HCT116 (cell line): ENCODE data around the gene STK25. TPM values are rescaled to one million over a fixed set of nuclear protein-coding genes. Genes with fewer than 3 reads are reported as not detected.
"Not testable (repeated sequence)": the region's sequence is repeated elsewhere in the genome, so short reads cannot be mapped to it uniquely, and the experiment has no call there.

ENCODE experiments used
- ATAC-seq: fragments of 200-7000 bp; cut with Tn5 transposase; 2 replicates; pipeline ENCODE4 v1.9.1; 2020; ENCODE audit warnings: mild to moderate bottlenecking, moderate library complexity
- BruUV-seq: library from RNA; stranded (reverse); fragments of 400-500 nt; replicated peaks from 2 replicates; lab custom pipeline; 2021; lab: Mats Ljungman, UMichigan
- CTCF ChIA-PET: fragments of 300-600 bp; sonication (Branson Sonifier 250); formaldehyde crosslinking; loops from one replicate; lab custom pipeline; 2021; ENCODE audit warnings: antibody characterized with exemption; lab: Charles Lee
- POLR2A ChIA-PET: fragments of 300-600, 350-600 bp; sonication (Branson Sonifier 250); formaldehyde crosslinking; loops from one replicate; lab custom pipeline; 2021; ENCODE audit warnings: antibody characterized with exemption; lab: Charles Lee
- RAD21 ChIA-PET, 2 experiments: fragments of 300-600 bp; sonication (Branson Sonifier 250); formaldehyde crosslinking; loops; one replicate each; lab custom pipeline; 2023; ENCODE audit warnings: low total read pairs in 2 of 2; ENCODE audit not compliant: uncharacterized antibody in 2 of 2, unreplicated experiment in 2 of 2, low non-redundant PET in 1 of 2; lab: Charles Lee
- DNase-seq: peaks from one replicate; pipeline ENCODE4 v3.0.0-alpha.2; 2010; ENCODE audit warnings: low read depth, low spot score
- H2AFZ ChIP-seq: fragments of 200-600 bp; shearing (Covaris generic), sonication (generic); 2 replicates; pipeline ENCODE4 v1.6.1; 2017; ENCODE audit warnings: low read depth, mixed run types, mixed read lengths, antibody characterized with exemption, low read length; ENCODE audit not compliant: poor library complexity, severe bottlenecking
- H3K27ac ChIP-seq: 2 replicates; pipeline ENCODE4 v1.5.1; 2012; ENCODE audit warnings: low read depth, low read length
- H3K27me3 ChIP-seq: fragments of 200-600 bp; sonication (generic); 2 replicates; pipeline ENCODE4 v1.6.1; 2016; ENCODE audit warnings: mixed run types, low read length, mixed read lengths; ENCODE audit not compliant: insufficient read depth
- H3K36me3 ChIP-seq, 2 experiments: fragments of 200-500 bp in 1 of 2; fragments of 200-600 bp in 1 of 2; sonication (Bioruptor generic) in 1 of 2; sonication (generic) in 1 of 2; 2 replicates each; pipeline versions ENCODE4 v1.5.1 to v1.6.1; 2014 to 2016; ENCODE audit warnings: low read length in 2 of 2, inconsistent platforms in 1 of 2, mixed read lengths in 1 of 2, mixed run types in 1 of 2; ENCODE audit not compliant: insufficient read depth in 2 of 2, control insufficient read depth in 1 of 2
- H3K4me1 ChIP-seq, 2 experiments: fragments of 200-600 bp in 1 of 2; sonication (generic) in 1 of 2; 2 replicates each; pipeline versions ENCODE4 v1.5.1 to v1.6.1; 2012 to 2017; ENCODE audit warnings: low read length in 2 of 2, inconsistent platforms in 1 of 2, mild to moderate bottlenecking in 1 of 2, mixed read lengths in 1 of 2, mixed run types in 1 of 2, moderate library complexity in 1 of 2; ENCODE audit not compliant: insufficient read depth in 2 of 2, control insufficient read depth in 1 of 2
- H3K4me2 ChIP-seq: fragments of 200-600 bp; sonication (generic); 2 replicates; pipeline ENCODE4 v1.6.1; 2017; ENCODE audit warnings: mixed run types, low read length, mixed read lengths
- H3K4me3 ChIP-seq, 2 experiments: fragments of 200-600 bp in 1 of 2; sonication (generic) in 1 of 2; replicated peaks in 1 of 2; 2 replicates each; pipeline ENCODE4 v1.5.1; 2011 to 2016; ENCODE audit warnings: low read length in 2 of 2, control low read depth in 1 of 2, low read depth in 1 of 2, mild to moderate bottlenecking in 1 of 2, mixed read lengths in 1 of 2, mixed run types in 1 of 2
- H3K79me2 ChIP-seq: fragments of 200-600 bp; sonication (generic); 2 replicates; pipeline ENCODE4 v1.6.1; 2017; ENCODE audit warnings: mild to moderate bottlenecking, mixed run types, low read length, moderate library complexity, mixed read lengths; ENCODE audit not compliant: insufficient read depth
- H3K9ac ChIP-seq: fragments of 200-600 bp; sonication (generic); 2 replicates; pipeline ENCODE4 v1.6.1; 2016; ENCODE audit warnings: low read length, mixed read lengths
- H3K9me2 ChIP-seq: fragments of 200-600 bp; sonication (generic), shearing (Covaris generic); 2 replicates; pipeline ENCODE4 v1.6.1; 2017; ENCODE audit warnings: mixed run types, mild to moderate bottlenecking, moderate library complexity; ENCODE audit not compliant: insufficient read depth
- H3K9me3 ChIP-seq, 2 experiments: fragments of 200-500 bp in 1 of 2; fragments of 200-600 bp in 1 of 2; sonication (Bioruptor generic) in 1 of 2; sonication (generic) in 1 of 2; 2 replicates each; pipeline ENCODE4 v1.6.1; 2014 to 2017; ENCODE audit warnings: low read length in 2 of 2, mixed read lengths in 2 of 2, inconsistent platforms in 1 of 2, low read depth in 1 of 2, mild to moderate bottlenecking in 1 of 2, mixed run types in 1 of 2, moderate library complexity in 1 of 2; ENCODE audit not compliant: control insufficient read depth in 1 of 2, insufficient read depth in 1 of 2
- H4K20me1 ChIP-seq: fragments of 200-600 bp; sonication (generic), shearing (Covaris generic); 2 replicates; pipeline ENCODE4 v1.6.1; 2017; ENCODE audit warnings: mixed run types, mild to moderate bottlenecking, moderate library complexity; ENCODE audit not compliant: insufficient read depth
- CTCF ChIP-seq, 3 experiments: fragments of 200-600 bp in 1 of 3; sonication (generic) in 1 of 3; IDR thresholded peaks in 2 of 3; conservative IDR thresholded peaks in 1 of 3; 2 replicates each; pipeline ENCODE4 v1.5.1; 2012 to 2017; ENCODE audit warnings: low read depth in 2 of 3, low read length in 2 of 3, antibody characterized with exemption in 1 of 3, borderline replicate concordance in 1 of 3, control low read depth in 1 of 3, mild to moderate bottlenecking in 1 of 3, mixed read lengths in 1 of 3, mixed run types in 1 of 3, moderate library complexity in 1 of 3; ENCODE audit not compliant: insufficient read depth in 1 of 3
- SIN3A ChIP-seq: IDR thresholded peaks from 2 replicates; pipeline ENCODE4 v1.6.1; 2012; ENCODE audit warnings: low read depth
- intact Hi-C: fragments of 100-400 bp; cut with micrococcal nuclease; formaldehyde crosslinking; loops from 2 replicates; pipeline ENCODE4 v1.10.0; 2022
- total RNA-seq: library from RNA; stranded (reverse); gene quantifications from one replicate; pipeline ENCODE4 v1.2.1, GENCODE V29; 2021; ENCODE audit not compliant: unreplicated experiment

Gene STK25
- total RNA-seq, 1 experiment from 2014 or later: 160 TPM

- no peaks in the 10 kb centered on the region for H3K79me2 ChIP-seq
- no peak overlapping the region for H3K27ac ChIP-seq
- H3K9me2 ChIP-seq: no peaks in the 10 kb centered on the region
- intact Hi-C loops: no loop called here
- H3K4me3 ChIP-seq: no peak overlapping the region
- H3K4me2 ChIP-seq: no peak overlapping the region
- no TSS peak for BruUV-seq
- H2AFZ ChIP-seq: no peak overlapping the region
- no peaks in the 10 kb centered on the region for H3K36me3 ChIP-seq
- no peaks in the 10 kb centered on the region for H3K9me3 ChIP-seq
- H3K9ac ChIP-seq: no peak overlapping the region
- ChIA-PET RAD21 (no interaction called here), CTCF (no interaction called here), POLR2A (no interaction called here)
- ATAC-seq: no peak
- no peaks in the 10 kb centered on the region for H3K27me3 ChIP-seq
- no peaks in the 10 kb centered on the region for H3K4me1 ChIP-seq
- TF ChIP-seq CTCF (IDR thresholded peaks at IDR 0.05 in 2 of 3, conservative IDR thresholded peaks at IDR 0.05 in 1 of 3; ENCODE audit: borderline replicate concordance in 1 of 3, insufficient read depth in 1 of 3, low read depth in 2 of 3, low read length in 2 of 3) (no peak), SIN3A (no peak)
- no peak for DNase-seq
- H4K20me1 ChIP-seq: no peaks in the 10 kb centered on the region
These were observed 22.2 kb upstream of the STK25 start for GRCh38 chr2:241530571-241530970.

GRCh38 chr2:241525818-241526780 is 17.7 kb upstream of the STK25 start:
- H3K9me2 ChIP-seq, ATAC-seq, H3K4me3 ChIP-seq, intact Hi-C loops, H2AFZ ChIP-seq, H3K9ac ChIP-seq, H4K20me1 ChIP-seq, H3K27me3 ChIP-seq, RAD21 ChIA-PET, H3K4me1 ChIP-seq, BruUV-seq, DNase-seq, H3K9me3 ChIP-seq, POLR2A ChIA-PET, CTCF ChIA-PET, H3K79me2 ChIP-seq, H3K4me2 ChIP-seq, H3K36me3 ChIP-seq, H3K27ac ChIP-seq: not testable (repeated sequence)
